PC-3 (cell line): ENCODE results near the gene CHI3L1.

Experiments used
- EZH2 ChIP-seq: fragments of 300-600 bp; sonication (generic); IDR thresholded peaks from one replicate; pipeline ENCODE4 v1.6.1; 2017; ENCODE audit warnings: antibody characterized with exemption, mild to moderate bottlenecking, low read length; ENCODE audit not compliant: unreplicated experiment
- EZH2phosphoT487 ChIP-seq: fragments of 300-600 bp; sonication (generic); IDR thresholded peaks from 2 replicates; pipeline ENCODE4 v1.6.1; 2018; ENCODE audit warnings: mild to moderate bottlenecking, antibody characterized with exemption, low read length, borderline replicate concordance
- TF ChIP-seq, protein P1 (sequence below): fragments of 300-600 bp; sonication (generic); conservative IDR thresholded peaks from 2 replicates; pipeline ENCODE4 v1.5.1; 2017; ENCODE audit warnings: antibody characterized with exemption, low read depth, mild to moderate bottlenecking, low read length

DNA sequence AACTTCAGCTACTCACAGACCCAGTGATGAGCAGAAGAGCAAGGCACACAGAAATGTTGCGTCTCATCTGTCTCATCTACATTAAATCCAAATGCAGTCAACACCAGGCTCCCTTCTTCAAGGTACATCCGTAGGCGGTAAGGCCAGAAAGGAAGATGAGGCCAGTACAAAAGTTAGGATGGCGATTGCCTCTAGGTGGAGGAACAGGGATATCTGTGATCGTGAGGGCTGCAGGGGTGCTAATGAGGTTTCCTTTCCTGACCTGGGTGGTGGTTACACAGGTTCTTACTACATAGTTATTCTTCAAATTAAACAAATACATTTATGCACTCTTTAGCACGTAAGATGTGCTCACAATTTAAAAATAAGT lies 9.5 kb downstream of the CHI3L1 start:
- TF ChIP-seq, protein P1, sequence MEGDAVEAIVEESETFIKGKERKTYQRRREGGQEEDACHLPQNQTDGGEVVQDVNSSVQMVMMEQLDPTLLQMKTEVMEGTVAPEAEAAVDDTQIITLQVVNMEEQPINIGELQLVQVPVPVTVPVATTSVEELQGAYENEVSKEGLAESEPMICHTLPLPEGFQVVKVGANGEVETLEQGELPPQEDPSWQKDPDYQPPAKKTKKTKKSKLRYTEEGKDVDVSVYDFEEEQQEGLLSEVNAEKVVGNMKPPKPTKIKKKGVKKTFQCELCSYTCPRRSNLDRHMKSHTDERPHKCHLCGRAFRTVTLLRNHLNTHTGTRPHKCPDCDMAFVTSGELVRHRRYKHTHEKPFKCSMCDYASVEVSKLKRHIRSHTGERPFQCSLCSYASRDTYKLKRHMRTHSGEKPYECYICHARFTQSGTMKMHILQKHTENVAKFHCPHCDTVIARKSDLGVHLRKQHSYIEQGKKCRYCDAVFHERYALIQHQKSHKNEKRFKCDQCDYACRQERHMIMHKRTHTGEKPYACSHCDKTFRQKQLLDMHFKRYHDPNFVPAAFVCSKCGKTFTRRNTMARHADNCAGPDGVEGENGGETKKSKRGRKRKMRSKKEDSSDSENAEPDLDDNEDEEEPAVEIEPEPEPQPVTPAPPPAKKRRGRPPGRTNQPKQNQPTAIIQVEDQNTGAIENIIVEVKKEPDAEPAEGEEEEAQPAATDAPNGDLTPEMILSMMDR: no peak
- TF ChIP-seq EZH2 (no peak), EZH2phosphoT487 (no peak)
